SW 1271 (cell line): ENCODE results near the gene ANO7.

Experiments used
- DNase-seq, 2 experiments: peaks; one replicate each; lab custom pipeline; 2025; lab: John Stamatoyannopoulos, UW

ANO7 gene

DNA sequence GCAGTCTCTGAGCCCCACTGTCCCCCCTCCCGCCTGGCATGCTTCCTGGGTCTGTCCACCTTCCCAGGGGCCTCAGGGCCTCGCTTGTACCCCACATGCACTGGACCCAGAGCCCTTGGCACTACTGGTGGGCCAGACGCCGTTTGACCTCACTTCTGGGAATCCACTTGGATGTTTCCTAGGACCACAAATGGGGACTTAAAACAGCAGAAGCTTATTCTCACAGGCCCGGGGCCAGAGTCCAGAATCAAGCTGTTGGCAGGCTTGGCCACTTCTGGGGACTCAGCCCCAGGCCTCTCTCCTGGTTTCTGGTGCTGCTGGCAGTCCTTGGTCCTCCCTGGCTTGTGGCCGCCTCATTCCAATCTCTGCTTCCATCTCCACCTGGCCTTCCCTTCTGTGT is 19.6 kb downstream of the ANO7 start:
- DNase-seq, result no peak

DNA sequence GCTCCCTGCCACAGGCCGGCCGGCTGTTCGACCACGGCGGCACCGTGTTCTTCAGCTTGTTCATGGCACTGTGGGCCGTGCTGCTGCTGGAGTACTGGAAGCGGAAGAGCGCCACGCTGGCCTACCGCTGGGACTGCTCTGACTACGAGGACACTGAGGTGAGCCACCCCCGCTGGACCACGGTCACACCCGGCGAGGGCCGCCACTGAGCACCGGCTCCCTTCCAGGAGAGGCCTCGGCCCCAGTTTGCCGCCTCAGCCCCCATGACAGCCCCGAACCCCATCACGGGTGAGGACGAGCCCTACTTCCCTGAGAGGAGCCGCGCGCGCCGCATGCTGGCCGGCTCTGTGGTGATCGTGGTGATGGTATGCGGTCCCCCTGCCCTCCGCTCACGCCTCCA is 20.8 kb downstream of the ANO7 start:
- DNase-seq, result no peak

DNA sequence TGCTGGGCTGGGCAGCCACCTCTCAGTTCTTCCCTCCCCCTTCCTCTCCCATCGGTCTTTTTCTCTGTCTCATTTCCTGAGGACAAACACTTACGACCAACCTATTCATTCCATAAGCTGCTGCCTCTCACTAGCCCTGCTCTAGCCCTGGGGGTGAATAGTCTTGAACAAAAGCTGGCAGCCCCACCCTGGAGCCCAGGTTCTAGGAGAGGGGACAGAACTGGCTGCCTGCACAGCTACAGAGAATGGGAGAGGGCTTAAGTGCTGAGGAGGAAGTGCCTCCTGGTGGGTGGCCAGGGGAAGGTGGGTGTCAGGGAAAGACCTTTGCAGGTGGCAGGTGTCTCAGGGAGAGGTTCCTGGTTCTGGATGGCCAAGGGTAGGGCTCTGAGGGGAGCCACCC is 22.8 kb downstream of the ANO7 start:
- DNase-seq, result no peak

DNA sequence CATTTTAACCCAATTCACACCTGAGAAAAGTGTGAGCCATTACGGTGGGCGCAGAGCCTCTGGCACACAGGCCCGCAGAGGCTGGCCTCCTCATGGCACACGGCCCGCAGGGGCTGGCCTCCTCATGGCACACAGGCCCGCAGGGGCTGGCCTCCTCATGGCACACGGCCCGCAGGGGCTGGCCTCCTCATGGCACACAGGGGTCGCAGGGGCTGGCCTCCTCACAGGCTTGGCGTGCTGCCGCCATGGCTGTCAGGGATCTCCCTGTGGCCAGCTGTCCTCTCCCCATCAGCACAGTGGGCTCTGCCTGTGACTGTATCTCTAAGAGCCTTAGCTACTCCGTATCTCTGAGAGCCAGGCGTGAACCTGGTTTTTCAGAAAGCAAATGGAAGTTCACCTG is 24.6 kb downstream of the ANO7 start:
- no peak for DNase-seq

DNA sequence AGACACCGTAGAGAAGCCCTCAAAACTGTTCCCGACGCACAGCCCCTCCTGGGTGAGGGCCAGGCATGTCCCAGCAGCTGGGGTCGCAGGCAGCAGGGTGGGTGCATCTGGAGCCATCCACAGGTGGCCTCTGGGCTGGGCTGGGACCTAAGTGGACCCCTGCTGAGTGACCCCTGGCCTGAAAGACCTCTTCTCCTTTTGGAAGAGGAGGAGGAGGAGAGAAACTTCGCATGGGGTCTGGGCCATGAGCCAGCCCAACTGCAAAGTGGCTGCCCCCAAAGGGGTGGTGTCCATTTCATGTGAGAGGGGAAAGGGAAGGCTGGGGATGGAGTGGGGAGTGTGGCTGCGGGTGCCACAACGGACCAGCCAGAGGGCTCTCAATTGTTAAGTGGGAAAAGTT is 25.1 kb downstream of the ANO7 start:
- no peak for DNase-seq

DNA sequence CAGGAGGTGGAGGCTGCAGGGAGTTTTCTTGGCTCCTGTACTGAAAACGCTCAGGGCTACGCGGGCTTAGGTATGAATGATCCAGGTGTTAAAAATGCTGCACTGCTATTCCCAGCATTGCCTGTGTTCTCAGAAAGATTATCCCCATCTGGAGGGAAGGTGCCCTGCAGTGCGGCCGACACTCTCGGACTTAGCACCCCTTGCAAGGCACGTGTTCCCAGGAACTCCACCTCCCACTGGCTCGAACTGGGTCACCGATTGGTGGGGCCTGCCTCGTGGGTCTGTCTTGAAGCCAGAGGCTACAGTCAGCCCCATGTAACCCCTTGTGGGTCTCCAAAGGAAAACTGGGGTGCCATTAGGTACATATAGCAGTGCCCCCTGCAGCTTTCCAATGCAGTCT is 25.7 kb downstream of the ANO7 start:
- DNase-seq, result no peak

DNA sequence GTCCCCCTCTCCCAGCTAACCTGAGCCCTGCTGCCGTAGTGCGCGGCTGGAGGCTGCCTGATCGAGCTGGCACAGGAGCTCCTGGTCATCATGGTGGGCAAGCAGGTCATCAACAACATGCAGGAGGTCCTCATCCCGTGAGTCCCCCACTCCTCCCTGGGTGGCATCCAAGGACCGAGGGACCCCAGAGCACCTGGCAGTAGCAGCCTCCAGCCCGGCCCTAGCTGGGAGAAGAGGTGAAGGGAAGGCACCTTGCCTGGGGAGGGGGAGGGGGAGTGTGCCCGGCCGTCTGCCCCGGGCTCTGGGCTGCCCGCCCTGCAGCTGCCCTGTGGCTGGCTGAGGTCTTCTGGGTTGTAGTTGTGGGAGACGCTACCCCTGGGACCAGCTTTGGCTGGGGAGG is 26.3 kb downstream of the ANO7 start:
- DNase-seq, result no peak

DNA sequence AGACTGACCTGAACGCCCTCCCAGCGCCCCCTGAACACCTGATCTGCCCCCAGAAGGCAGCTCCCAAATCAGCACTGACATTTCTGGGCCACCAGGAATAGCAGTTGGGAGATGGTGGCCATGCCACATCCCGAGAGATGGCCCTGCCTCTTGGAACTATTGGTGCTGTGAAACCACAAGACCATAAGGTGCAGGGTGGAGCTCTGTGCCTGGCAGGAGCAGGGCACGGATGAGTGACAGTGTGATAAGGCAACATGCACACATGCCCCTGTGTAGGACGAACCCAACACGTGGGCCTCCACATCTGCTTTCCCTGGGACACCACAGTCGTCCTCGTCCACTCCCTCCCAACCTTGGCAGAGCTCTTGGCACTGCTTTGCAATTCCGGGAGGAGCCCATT is 26.9 kb downstream of the ANO7 start:
- DNase-seq, result no peak

DNA sequence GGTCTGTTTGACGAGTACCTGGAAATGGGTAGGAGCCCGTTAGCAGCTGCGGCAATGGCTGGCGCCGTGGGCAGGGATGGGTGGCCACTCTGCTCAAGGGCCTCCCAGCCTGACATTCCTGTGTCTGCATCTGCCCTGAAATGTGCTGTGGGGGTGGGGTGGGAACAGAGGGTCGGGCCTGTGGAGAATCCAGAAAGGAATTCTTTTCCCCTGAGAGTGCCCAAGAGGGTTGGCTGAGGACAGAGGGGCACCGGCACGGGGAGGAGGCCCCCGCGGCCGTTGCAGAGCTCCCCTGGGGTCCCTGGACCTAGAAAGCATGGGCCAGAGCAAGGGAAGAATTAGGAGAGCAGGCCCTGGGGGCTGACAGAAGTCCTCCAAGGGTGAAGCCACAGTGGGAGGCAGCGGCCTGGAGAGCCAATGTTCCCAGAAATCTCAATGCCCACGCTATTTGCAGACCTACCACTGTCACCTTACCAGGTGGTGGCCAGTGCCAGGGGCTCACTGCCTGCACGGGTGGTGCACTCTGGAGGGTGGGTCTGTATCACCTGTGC is 27.8 kb downstream of the ANO7 start:
- DNase-seq, result no peak

DNA sequence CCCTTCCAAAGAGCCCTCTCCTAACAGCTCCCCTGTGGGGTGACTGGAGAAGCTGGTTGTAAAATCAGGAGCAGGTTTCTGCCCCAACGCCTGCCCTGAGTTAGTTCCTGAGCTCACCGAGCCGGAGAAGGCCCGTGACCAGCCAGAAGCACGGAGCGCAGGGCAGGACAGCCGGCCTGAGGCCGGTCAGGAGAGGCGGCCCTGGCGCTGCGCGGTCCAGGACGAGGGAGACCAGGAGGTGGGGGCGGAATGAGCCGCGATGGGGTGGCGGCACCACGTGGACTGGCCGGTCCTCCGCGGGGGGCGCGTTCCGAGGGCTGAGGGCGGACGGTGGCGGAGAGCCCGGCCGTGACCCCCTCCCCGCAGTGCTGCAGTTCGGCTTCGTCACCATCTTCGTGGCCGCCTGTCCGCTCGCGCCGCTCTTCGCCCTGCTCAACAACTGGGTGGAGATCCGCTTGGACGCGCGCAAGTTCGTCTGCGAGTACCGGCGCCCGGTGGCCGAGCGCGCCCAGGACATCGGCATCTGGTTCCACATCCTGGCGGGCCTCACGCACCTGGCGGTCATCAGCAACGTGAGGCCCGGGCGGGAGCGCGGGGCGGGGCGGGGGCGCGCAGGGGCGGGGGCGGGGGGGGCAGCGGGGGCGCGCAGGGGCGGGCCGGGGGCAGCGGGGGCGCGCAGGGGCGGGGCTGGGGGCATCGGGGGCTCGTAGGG is 29.0 kb downstream of the ANO7 start:
- peak in 1 of 2 experiments; percentile 35 for DNase-seq

DNA sequence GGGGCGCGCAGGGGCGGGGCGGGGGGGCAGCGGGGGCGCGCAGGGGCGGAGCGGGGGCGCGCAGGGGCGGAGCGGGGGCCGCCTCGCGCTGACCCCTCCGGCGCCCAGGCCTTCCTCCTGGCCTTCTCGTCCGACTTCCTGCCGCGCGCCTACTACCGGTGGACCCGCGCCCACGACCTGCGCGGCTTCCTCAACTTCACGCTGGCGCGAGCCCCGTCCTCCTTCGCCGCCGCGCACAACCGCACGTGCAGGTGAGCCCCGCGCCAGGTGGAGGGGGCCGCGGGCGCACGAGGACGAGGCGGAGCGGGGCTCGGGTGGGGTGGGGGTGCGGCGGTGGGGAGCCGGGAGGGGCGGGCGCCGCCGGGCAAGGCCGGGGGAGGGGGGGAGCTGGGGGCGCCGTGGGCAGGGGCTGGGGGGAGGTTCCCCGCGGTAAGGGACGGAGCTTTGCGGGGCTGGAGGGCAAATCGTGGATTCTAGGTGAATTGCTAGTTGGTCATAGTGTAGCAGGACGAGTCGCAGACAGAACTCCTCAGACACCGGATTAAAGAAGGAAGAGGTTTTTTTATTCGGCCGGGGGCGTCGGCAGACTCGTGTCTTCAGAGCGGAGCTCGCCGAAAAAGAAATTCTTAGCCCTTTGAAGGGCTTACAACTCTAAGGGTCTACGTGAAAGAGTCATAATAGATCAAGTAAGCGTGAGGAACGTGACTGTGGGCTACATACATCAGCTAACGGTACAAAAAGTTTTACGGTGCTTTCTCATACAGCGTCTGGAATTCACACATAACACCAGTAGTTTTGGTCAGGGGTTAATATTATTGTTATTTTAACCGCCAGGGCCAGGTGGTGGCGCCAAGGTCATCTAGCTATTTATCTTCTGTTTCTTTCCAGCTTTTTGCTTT is 29.9 kb downstream of the ANO7 start:
- DNase-seq, result peak in 1 of 2 experiments; percentile 28

DNA sequence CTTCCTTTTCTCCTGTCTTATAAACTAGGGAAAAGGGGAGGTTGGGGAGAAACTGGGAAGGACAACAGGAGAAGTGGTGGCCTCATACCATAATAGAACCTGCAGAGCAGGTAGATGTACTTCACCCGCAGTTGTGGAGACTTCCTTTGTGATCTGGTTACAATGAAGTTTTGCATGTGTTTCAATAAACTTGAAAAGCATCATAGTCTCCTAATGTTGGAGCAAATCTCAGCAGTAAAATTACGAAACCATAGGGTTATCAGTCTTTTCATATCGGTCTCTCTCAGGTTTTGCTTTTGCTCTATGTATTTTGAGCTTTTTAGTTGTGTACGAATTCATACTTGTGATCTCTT is 30.5 kb downstream of the ANO7 start:
- no peak for DNase-seq

DNA sequence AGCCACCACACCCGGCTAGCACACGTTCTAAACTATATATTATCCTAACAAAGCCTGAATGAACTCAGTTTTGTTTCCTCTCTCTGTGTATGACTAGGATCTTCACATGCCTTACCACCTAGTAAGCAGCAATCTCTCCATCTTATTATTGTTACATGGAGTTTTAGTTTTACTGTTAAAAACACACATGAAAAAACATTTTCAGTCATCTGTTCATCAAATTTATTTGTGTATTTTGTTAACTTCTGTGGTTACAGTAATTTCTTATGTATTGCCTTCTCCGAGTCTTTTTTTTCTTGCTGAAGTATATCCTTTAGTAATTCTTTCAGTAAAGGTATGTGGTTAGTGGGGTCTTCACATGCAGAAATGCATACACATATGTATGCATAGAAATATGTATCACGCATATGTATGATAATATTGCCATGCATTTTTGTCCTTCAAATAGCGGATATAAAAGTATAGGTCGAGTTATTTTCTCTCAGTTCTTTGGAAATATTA is 31.4 kb downstream of the ANO7 start:
- no peak for DNase-seq

DNA sequence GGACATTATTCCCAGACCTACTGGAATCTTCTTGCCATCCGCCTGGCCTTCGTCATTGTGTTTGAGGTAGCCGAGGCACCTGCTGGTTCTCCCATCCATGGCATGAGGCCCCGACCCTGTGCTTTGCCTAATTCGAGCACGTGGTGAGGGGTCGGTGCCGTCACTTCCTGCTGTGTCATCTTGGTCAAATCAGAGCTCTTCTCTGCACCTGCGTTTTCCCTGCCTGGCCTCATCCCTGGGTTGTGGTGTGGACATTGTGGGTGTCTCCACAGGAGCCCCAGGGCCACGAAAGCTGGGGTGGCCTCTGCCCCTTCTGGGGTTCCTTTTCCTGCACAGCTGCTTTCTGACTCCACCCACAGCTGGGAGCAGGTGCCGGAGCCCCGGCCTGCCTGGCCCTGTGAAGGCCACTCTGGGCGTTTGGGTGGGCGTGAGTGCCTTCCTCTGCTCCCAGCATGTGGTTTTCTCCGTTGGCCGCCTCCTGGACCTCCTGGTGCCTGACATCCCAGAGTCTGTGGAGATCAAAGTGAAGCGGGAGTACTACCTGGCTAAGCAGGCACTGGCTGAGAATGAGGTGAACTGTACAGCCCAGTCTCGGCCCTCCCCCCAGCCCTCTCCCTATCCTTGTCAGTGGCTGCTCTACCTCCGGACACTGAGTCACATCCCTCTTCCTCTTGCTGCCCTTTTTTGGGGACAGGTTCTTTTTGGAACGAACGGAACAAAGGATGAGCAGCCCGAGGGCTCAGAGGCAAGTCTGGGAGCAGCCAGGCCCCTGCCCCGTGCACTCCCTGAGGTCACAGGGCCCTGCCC is 34.9 kb downstream of the ANO7 start:
- DNase-seq, result no peak

DNA sequence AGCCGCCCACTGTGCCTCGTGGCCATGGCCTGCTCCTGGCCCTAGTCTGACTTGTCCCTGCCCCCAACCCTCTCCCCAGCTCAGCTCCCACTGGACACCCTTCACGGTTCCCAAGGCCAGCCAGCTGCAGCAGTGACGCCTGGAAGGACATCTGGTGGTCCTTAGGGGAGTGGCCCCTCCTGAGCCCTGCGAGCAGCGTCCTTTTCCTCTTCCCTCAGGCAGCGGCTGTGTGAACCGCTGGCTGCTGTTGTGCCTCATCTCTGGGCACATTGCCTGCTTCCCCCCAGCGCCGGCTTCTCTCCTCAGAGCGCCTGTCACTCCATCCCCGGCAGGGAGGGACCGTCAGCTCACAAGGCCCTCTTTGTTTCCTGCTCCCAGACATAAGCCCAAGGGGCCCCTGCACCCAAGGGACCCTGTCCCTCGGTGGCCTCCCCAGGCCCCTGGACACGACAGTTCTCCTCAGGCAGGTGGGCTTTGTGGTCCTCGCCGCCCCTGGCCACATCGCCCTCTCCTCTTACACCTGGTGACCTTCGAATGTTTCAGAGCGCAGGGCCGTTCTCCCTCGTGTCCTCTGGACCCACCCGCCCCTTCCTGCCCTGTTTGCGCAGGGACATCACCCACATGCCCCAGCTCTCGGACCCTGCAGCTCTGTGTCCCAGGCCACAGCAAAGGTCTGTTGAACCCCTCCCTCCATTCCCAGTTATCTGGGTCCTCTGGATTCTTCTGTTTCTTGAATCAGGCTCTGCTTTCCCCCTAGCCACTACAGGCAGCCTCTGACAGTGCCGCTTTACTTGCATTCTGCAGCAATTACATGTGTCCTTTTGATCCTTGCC is 35.8 kb downstream of the ANO7 start:
- DNase-seq, result peak in 1 of 2 experiments; percentile 13

DNA sequence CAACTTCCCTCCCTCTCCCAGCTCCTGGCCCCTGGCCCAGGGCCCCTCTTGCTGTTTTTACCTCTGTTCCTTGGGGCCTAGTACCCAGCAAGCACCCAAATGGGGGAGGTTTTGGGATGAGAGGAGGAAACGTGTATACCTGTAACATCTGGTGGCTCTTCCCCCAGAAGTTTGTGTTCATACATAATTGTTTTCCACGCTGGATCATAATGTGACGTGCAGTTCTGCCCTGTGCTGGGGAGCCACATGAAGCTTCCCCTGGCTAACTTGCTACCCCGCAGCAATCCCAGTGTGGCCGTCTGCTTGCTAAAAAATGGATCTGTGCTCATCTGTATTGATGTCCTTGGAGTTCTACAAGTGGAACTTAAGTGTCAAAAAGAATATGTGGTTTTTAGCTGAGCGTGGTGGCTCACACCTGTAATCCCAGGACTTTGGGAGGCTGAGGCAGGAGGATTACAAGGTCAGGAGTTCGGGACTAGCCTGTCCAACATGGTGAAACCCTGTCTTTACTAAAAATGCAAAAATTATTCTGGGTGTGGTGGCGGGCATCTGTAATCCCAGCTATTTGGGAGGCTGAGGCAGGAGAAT is 36.5 kb downstream of the ANO7 start:
- DNase-seq, result no peak

DNA sequence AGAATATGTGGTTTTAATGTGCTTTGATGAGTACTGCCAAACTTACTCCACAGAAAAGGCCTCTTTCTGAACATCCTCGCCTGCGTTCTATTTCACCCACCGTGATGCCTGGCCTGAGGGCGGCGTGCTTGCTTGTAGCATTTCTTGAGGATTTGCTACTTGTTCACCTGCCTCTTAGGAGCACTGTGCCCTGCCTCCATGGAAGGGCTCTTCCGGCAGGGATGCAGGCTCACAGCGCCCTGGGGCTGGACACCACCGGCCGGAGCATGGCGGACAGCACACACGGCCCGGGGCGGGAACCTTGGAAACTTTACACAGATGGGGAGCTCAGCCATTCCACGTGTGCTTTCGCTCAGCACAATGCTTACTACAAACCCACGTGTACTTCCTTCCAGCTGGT is 37.1 kb downstream of the ANO7 start:
- no peak for DNase-seq

DNA sequence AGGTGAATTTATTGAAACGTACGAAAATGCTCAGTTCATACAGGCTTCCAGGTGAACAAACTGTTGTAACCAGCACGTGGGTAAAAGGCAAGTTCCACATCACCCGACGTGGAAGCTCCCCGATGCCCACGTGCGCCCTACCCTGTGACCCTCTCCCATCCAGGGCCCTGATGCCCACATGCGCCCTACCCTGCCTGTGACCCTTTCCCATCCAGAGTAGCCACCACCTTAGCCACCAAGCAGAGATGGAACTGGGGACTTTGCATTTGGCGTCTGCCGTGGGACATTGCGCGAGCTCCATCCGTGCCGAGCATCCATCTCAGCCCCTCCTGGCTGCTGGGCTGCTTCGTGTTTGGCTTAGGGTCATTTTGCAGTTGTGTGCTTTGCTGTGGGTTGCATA is 37.5 kb downstream of the ANO7 start:
- no peak for DNase-seq

DNA sequence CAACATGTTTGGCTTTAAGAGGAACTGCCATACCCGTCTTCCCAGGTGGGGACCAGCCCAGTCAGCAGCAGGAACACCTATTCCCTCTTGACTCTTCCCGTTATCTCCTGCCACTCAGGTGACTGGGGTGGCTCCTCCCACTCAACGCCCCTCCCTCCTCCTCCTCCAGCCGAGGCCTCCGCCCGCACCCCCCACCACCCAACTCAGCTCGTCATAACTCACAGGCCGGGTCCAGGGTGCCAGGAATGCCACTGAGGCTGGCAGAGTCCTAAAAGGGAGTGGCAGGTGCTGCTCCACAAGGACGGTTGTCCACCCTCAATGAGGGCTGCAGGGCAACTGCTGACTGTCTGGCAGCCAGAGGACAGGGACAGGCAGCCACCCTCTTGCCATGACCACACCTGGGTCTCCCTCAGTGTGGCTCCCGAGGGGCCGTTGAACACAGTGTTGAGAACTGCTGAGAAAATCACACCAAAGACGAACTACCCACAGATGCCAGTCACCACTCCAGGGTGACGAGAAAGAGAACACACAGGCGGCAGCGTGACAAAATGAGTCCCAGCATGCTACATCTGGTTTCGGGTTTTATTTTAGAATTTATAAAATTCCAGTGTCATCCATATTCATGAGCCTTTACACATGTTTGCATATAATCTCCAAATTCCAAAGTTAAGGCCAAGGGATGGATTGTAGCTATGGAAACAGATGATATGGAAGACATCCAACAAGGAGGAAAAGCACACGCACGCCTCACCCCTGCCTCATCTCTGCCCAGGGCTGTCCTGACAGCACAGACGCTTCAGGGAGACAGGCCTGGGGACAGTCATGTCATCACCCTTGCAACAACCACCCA is 38.5 kb downstream of the ANO7 start:
- DNase-seq, result no peak

DNA sequence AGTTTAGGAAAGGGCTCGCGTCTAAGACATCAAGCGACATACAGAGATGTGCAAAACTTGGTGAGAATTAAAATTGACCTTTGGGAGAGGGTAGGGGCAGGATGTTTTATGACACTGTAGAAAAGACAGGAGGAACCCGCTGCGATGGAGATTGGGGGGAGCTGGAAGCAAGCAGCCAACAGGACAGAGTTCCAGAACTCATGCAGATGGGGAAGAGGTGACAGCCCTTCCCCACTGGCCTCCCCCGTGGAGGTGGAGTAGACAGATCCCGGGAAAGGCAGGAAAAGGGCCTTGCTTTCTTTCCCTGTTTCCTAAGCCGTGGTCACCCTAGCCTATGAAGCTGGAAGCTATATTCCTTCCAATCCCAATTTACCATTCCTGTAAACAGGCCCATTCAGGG is 39.1 kb downstream of the ANO7 start:
- no peak for DNase-seq
